ENCODE measurements around the gene BRK1. TPM values are rescaled to one million over a fixed set of nuclear protein-coding genes. Genes with fewer than 3 reads are reported as not detected.
"Not testable (repeated sequence)": the region's sequence is repeated elsewhere in the genome, so short reads cannot be mapped to it uniquely, and the experiment has no call there.

BRK1 gene
- total RNA-seq, 1 donor from 2014 or later: 127 TPM

GRCh38 chr3:10142707-10143560 lies 27.5 kb downstream of the BRK1 start:
- peak in 1 of 2 donors; percentile 28 for DNase-seq (ENCODE audit: low read depth in 2 of 2)

- DNase-seq (ENCODE audit: low read depth in 2 of 2): no peak
These were observed 30.2 kb downstream of the BRK1 start for GRCh38 chr3:10145685-10146084.

- no peak for DNase-seq (ENCODE audit: low read depth in 2 of 2)
These were observed 33.8 kb downstream of the BRK1 start for GRCh38 chr3:10149226-10149625.

- DNase-seq (ENCODE audit: low read depth in 2 of 2): no peak
These were observed 35.5 kb downstream of the BRK1 start for GRCh38 chr3:10150987-10151386.

GRCh38 chr3:10154335-10155122 lies 39.1 kb downstream of the BRK1 start:
- DNase-seq (ENCODE audit: low read depth in 2 of 2): no peak

GRCh38 chr3:10155123-10155472 lies 39.6 kb downstream of the BRK1 start:
- no peak for DNase-seq (ENCODE audit: low read depth in 2 of 2)

- DNase-seq (ENCODE audit: low read depth in 2 of 2): no peak
These were observed 40.2 kb downstream of the BRK1 start for GRCh38 chr3:10155658-10156057.

GRCh38 chr3:10157031-10157430 lies 41.6 kb downstream of the BRK1 start:
- DNase-seq (ENCODE audit: low read depth in 2 of 2): no peak

- not testable (repeated sequence) for DNase-seq (ENCODE audit: low read depth in 2 of 2)
These were observed 43.1 kb downstream of the BRK1 start for GRCh38 chr3:10158555-10158954.

- DNase-seq (ENCODE audit: low read depth in 2 of 2): no peak
These were observed 44.9 kb downstream of the BRK1 start for GRCh38 chr3:10160346-10160745.

- no peak for DNase-seq (ENCODE audit: low read depth in 2 of 2)
These were observed 45.5 kb downstream of the BRK1 start for GRCh38 chr3:10160925-10161324.

- no peak for DNase-seq (ENCODE audit: low read depth in 2 of 2)
These were observed 46.7 kb downstream of the BRK1 start for GRCh38 chr3:10162185-10162584.

GRCh38 chr3:10164201-10164545 lies 48.7 kb downstream of the BRK1 start:
- not testable (repeated sequence) for DNase-seq (ENCODE audit: low read depth in 2 of 2)

GRCh38 chr3:10164546-10165393 lies 49.3 kb downstream of the BRK1 start, which contains the start of gene IRAK2:
Gene IRAK2, plus strand, starts transcription at chr3:10164919. Its CDS starts 36 bp downstream, at chr3:10164955.
- peak in 1 of 2 donors; percentile 71 for DNase-seq (ENCODE audit: low read depth in 2 of 2)

GRCh38 chr3:10166213-10166604 lies 50.7 kb downstream of the BRK1 start:
- DNase-seq (ENCODE audit: low read depth in 2 of 2): no peak

- no peak for DNase-seq (ENCODE audit: low read depth in 2 of 2)
These were observed 53.6 kb downstream of the BRK1 start for GRCh38 chr3:10169000-10169496.

- no peak for DNase-seq (ENCODE audit: low read depth in 2 of 2)
These were observed 55.5 kb downstream of the BRK1 start for GRCh38 chr3:10170915-10171478.

- peak in 1 of 2 donors; percentile 40 for DNase-seq (ENCODE audit: low read depth in 2 of 2)
These were observed 57.8 kb downstream of the BRK1 start for GRCh38 chr3:10173095-10173925.

GRCh38 chr3:10173926-10174435 lies 58.5 kb downstream of the BRK1 start:
- DNase-seq (ENCODE audit: low read depth in 2 of 2): peak; percentile 94 to 99

- not testable (repeated sequence) for DNase-seq (ENCODE audit: low read depth in 2 of 2)
These were observed 59.9 kb downstream of the BRK1 start for GRCh38 chr3:10175334-10175733.

All from dermis microvascular lymphatic vessel endothelial cell (primary cell).